Lower leg skin (tissue), 4 donors: ENCODE measurements around the gene NXPH3. TPM values are rescaled to one million over a fixed set of nuclear protein-coding genes. Genes with fewer than 3 reads are reported as not detected.

Source experiments
- DNase-seq, 2 donors: peaks; one replicate each; pipeline ENCODE4 v3.0.0-alpha.2; 2019; ENCODE audit warnings: low spot score in 2 of 2
- H3K4me3 ChIP-seq: fragments of 200-600 bp; sonication (generic); 2 replicates; pipeline ENCODE4 v1.5.1; 2017; ENCODE audit warnings: mild to moderate bottlenecking, low read depth; ENCODE audit not compliant: poor library complexity, severe bottlenecking
- CTCF ChIP-seq, 3 donors: fragments of 450-650 bp; IDR thresholded peaks; one replicate each; pipeline ENCODE4 v1.5.1; 2016; ENCODE audit warnings: antibody characterized with exemption in 3 of 3, mild to moderate bottlenecking in 3 of 3, moderate library complexity in 2 of 3
- POLR2A ChIP-seq, 2 donors: fragments of 450-650 bp; IDR thresholded peaks; one replicate each; pipeline ENCODE4 v1.6.1; 2016 to 2017; ENCODE audit warnings: antibody characterized with exemption in 2 of 2, mild to moderate bottlenecking in 1 of 2, moderate library complexity in 1 of 2
- WGBS, 2 donors: methylation state at CpG; one replicate each; pipeline ENCODE4 v1.1.5; 2018; 5-methylcytosine and 5-hydroxymethylcytosine counted together
- intact Hi-C: fragments of 100-400 bp; cut with DNase I; formaldehyde crosslinking; loops from one replicate; pipeline ENCODE4 v1.15.0; 2023; ENCODE audit warnings: low total_unique reads
- total RNA-seq, 4 donors: library from RNA; depleted of rRNA; stranded (reverse); fragments of >200 nt; gene quantifications; one replicate each; pipeline ENCODE4 v1.1.0, GENCODE V29; 2016

Gene NXPH3
- 1 to 10 TPM in 3 of 4 donors, under 1 TPM in 1; 0.34 to 6.6 (median 2.7) TPM for total RNA-seq

GRCh38 chr17:49575679-49576087 is at the start of gene NXPH3:
NXPH3 (plus strand) TSS chr17:49575871; CDS start chr17:49576220, 349 bp downstream.
- intact Hi-C loops: no loop called here
- 0 to 1% methylated on average over 9 to 32 of the region's 55 CpGs for WGBS, 2 donors
- TF ChIP-seq POLR2A (IDR thresholded peaks at IDR 0.05): no peak
- no peak for TF ChIP-seq CTCF (IDR thresholded peaks at IDR 0.05)
- peak within 1 kb of the TSS; percentile 53 for H3K4me3 ChIP-seq
- DNase-seq: peak in 1 of 2 donors; percentile 93

- intact Hi-C loops: no loop called here
- DNase-seq: peak in 1 of 2 donors; percentile 56
- 73 to 77% methylated on average over 11 of the region's 11 CpGs for WGBS, 2 donors
- H3K4me3 ChIP-seq: no peak overlapping the region
- no peak for TF ChIP-seq POLR2A (IDR thresholded peaks at IDR 0.05)
Measured at GRCh38 chr17:49527927-49528651, 47.6 kb upstream of the NXPH3 start.

DNA sequence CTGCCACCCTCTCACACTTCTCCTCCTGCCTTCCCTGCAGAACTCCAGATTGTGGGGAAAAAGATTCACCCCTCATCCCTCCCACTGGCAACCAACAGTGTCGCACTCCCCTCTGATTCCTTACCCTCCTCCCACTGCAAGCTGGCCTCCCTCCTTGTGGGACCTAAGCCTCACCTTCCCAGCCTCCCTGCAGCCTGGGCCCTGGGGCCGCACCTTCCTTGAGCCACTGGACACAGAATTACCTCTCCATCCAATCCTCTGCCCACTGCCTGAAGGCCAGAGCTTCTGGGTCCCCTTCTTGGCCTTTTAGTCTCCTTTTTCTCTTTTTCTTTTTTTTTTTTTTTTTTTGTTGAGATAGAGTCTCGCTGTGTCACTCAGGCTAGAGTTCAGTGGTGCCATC is 46.7 kb upstream of the NXPH3 start:
- intact Hi-C loops: no loop called here
- no peak overlapping the region for H3K4me3 ChIP-seq
- WGBS, 2 donors: 96 to 98% methylated on average over 3 of the region's 3 CpGs
- TF ChIP-seq CTCF (IDR thresholded peaks at IDR 0.05) (no peak), POLR2A (IDR thresholded peaks at IDR 0.05) (no peak)
- DNase-seq: peak in 1 of 2 donors; percentile 48

DNA sequence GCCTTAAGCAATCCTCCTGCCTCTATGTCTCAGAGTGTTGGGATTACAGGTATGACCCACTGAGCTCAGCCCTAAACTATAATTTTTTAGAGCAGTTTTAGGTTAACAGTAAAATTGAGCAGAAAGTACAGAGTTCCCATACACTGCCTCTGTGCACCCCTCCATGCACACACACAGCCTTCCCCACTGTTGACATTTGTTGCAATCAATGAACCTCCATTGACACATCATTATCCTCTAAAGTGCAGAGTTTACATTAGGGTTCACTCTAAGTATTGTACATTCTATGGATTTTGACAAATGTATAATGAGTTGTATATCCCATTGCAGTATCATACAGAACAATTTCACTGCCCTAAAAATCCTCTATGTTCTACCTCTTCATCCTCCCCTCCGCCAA is 45.6 kb upstream of the NXPH3 start:
- 96 to 100% methylated on average over 1 of the region's 1 CpG for WGBS, 2 donors
- H3K4me3 ChIP-seq: no peak overlapping the region
- no peak for DNase-seq
- intact Hi-C loops: no loop called here
- TF ChIP-seq POLR2A (IDR thresholded peaks at IDR 0.05): no peak
- no peak for TF ChIP-seq CTCF (IDR thresholded peaks at IDR 0.05)

- DNase-seq: peak in 1 of 2 donors; percentile 53
- TF ChIP-seq CTCF (IDR thresholded peaks at IDR 0.05): no peak
- no peak for TF ChIP-seq POLR2A (IDR thresholded peaks at IDR 0.05)
- intact Hi-C loops: no loop called here
- no peak overlapping the region for H3K4me3 ChIP-seq
- WGBS, 2 donors: 74 to 82% methylated on average over 3 of the region's 3 CpGs
Measured at GRCh38 chr17:49543860-49544259, 31.8 kb upstream of the NXPH3 start.

- intact Hi-C loops: loop anchor here (5.0 kb wide), 1 partner anchor 48 kb away; the partner anchor contains the start of gene NGFR
- no peak for TF ChIP-seq CTCF (IDR thresholded peaks at IDR 0.05)
- no peak for TF ChIP-seq POLR2A (IDR thresholded peaks at IDR 0.05)
- WGBS, 2 donors: 78 to 87% methylated on average over 8 of the region's 8 CpGs
- peak in 1 of 2 donors; percentile 67 for DNase-seq
- H3K4me3 ChIP-seq: no peak overlapping the region
Measured at GRCh38 chr17:49545007-49545660, 30.5 kb upstream of the NXPH3 start.
